Measurements from ENCODE around the gene CBR3.
A peak's percentile ranks its signal among the peaks of the same experiment; 100 is the strongest.

The CBR3 gene

DNA sequence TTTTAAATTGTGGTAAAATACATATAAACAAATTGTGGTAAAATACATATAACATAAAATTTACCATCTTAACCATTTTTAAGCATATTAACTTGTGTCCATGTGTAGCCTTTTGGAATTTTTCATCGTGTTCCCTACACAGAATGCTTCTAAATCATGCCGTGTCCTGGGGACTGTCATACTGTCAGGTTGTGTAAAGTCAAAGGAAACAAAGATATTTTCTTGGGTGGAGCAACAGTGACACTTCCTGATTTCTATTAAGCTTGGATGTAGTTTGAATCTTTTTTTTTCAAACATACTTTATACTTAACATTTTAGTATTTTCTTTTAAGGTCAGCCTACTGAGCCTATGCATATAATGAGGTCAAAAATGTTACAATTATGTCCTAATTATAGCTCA is 54.1 kb downstream of the CBR3 start:
- no peak overlapping the region for H3K4me2 ChIP-seq (ENCODE audit: low read length)
- TF ChIP-seq, protein P1, sequence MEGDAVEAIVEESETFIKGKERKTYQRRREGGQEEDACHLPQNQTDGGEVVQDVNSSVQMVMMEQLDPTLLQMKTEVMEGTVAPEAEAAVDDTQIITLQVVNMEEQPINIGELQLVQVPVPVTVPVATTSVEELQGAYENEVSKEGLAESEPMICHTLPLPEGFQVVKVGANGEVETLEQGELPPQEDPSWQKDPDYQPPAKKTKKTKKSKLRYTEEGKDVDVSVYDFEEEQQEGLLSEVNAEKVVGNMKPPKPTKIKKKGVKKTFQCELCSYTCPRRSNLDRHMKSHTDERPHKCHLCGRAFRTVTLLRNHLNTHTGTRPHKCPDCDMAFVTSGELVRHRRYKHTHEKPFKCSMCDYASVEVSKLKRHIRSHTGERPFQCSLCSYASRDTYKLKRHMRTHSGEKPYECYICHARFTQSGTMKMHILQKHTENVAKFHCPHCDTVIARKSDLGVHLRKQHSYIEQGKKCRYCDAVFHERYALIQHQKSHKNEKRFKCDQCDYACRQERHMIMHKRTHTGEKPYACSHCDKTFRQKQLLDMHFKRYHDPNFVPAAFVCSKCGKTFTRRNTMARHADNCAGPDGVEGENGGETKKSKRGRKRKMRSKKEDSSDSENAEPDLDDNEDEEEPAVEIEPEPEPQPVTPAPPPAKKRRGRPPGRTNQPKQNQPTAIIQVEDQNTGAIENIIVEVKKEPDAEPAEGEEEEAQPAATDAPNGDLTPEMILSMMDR (IDR thresholded peaks at IDR 0.05) = no peak
- H3K4me1 ChIP-seq = peaks cover 22% of the 10 kb centered on the region
- peaks cover 2% of the 10 kb centered on the region for H3K79me2 ChIP-seq
- H3K9me3 ChIP-seq (ENCODE audit: control insufficient read depth, low read length) = no peaks in the 10 kb centered on the region
- H2AFZ ChIP-seq = no peak overlapping the region
- peak overlapping the region; percentile 68 for H3K27ac ChIP-seq
- no peak overlapping the region for H3K4me3 ChIP-seq (ENCODE audit: low read depth, low read length)
- no peaks in the 10 kb centered on the region for H3K36me3 ChIP-seq (ENCODE audit: control insufficient read depth, insufficient read depth, low read length)
- no peak overlapping the region for H3K9ac ChIP-seq
- H3K27me3 ChIP-seq (ENCODE audit: control insufficient read depth, insufficient read depth, low read length) = no peaks in the 10 kb centered on the region

DNA sequence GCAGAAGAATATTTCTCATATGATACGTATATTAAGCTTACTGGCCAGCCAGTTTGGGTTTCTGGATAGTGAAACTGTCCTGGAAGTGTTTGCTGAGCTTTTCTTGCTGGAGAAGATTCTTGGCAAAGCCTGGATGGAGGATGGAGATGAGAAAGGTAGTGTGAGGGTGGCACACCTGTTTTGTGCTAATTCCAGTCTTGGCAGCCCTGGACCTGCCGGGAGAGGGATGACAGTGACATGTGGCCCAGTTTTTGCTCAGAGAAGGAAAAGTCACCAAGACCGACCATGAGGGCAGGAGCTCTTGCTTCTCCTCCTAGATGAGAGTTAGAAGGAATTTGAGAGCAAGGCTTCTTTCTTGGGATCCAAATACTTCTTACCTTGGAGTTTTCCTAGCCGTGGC is 55.9 kb downstream of the CBR3 start:
- Histone ChIP-seq H3K79me2 (peaks cover 2% of the 10 kb centered on the region), H3K4me1 (peaks cover 22% of the 10 kb centered on the region), H3K4me2 (ENCODE audit: low read length) (no peak overlapping the region), H3K4me3 (ENCODE audit: low read depth, low read length) (no peak overlapping the region), H3K9me3 (ENCODE audit: control insufficient read depth, low read length) (no peaks in the 10 kb centered on the region), H3K9ac (no peak overlapping the region), H2AFZ (no peak overlapping the region), H3K27me3 (ENCODE audit: control insufficient read depth, insufficient read depth, low read length) (no peaks in the 10 kb centered on the region), H3K36me3 (ENCODE audit: control insufficient read depth, insufficient read depth, low read length) (no peaks in the 10 kb centered on the region), H3K27ac (no peak overlapping the region)
- TF ChIP-seq, protein P1 (IDR thresholded peaks at IDR 0.05) = no peak

DNA sequence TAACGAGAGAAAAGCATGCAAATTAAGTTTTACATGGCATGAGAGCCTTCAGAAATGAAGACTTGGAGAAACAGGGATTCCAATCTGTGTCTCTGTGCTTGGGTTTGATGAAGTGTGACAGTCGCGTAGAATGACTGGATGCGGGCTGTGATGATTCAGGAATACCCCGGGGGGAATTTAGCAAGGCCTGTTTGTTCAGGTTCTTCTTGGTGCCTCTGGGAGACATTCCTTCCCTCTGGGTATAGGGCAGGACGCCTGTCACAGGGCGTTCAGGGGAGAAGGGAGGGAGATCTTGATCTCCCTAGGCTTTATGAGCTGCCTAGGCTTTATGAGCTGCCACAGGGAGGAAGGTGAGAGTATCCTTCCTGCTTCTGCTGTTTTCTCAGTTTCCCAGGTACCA is 58.3 kb downstream of the CBR3 start:
- Histone ChIP-seq H3K27ac (peak overlapping the region; percentile 94), H3K4me2 (ENCODE audit: low read length) (peak overlapping the region; percentile 2), H3K27me3 (ENCODE audit: control insufficient read depth, insufficient read depth, low read length) (no peaks in the 10 kb centered on the region), H3K79me2 (peaks cover 2% of the 10 kb centered on the region), H3K9me3 (ENCODE audit: control insufficient read depth, low read length) (no peaks in the 10 kb centered on the region), H2AFZ (no peak overlapping the region), H3K4me3 (ENCODE audit: low read depth, low read length) (no peak overlapping the region), H3K36me3 (ENCODE audit: control insufficient read depth, insufficient read depth, low read length) (no peaks in the 10 kb centered on the region), H3K9ac (no peak overlapping the region), H3K4me1 (peaks cover 31% of the 10 kb centered on the region)
- TF ChIP-seq, protein P1 (IDR thresholded peaks at IDR 0.05) = no peak

DNA sequence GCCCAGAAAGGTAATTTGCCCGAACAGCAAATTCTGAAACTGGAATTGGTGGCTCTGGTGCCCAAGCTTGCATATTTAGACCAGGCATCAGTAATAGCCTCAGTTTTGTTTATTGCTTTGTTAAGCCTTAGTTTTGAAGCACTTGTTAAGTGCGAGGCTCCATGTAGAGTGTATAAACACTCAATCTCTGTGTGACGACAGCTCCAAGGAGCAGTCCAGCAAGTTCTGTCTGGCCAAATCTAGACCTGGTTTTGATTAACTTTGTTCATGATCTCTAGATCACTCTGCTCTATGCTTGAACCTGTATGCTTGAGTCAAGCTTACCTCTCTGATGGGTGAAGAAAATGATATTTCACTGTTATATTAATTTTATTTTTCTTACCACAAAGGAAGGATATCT is 59.1 kb downstream of the CBR3 start:
- Histone ChIP-seq H3K79me2 (peaks cover 2% of the 10 kb centered on the region), H3K4me1 (peaks cover 32% of the 10 kb centered on the region), H3K4me2 (ENCODE audit: low read length) (peak overlapping the region; percentile 2), H3K9me3 (ENCODE audit: control insufficient read depth, low read length) (no peaks in the 10 kb centered on the region), H3K36me3 (ENCODE audit: control insufficient read depth, insufficient read depth, low read length) (no peaks in the 10 kb centered on the region), H3K4me3 (ENCODE audit: low read depth, low read length) (no peak overlapping the region), H3K27ac (peak overlapping the region; percentile 94), H3K9ac (no peak overlapping the region), H3K27me3 (ENCODE audit: control insufficient read depth, insufficient read depth, low read length) (no peaks in the 10 kb centered on the region), H2AFZ (no peak overlapping the region)
- TF ChIP-seq, protein P1 (IDR thresholded peaks at IDR 0.05) = no peak

DNA sequence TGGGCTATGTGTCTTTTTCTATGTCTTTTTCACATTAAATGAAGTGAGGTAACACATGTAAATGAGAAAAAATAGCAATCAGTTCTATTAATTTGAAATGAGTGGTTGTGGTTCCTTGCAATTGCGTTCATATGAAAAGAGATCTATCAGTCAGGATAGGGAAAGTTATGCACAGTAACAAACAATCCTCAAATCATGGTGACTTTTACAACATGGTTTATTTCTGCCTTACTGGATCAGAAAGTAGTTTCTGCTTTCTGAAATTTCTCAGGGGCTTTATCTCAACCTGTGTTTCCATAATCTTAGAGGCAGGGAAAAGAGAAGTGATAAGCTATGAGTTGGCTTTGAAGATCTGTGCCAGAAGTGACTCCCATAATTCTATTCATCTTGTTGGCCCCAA is 60.7 kb downstream of the CBR3 start:
- Histone ChIP-seq H3K36me3 (ENCODE audit: control insufficient read depth, insufficient read depth, low read length) (no peaks in the 10 kb centered on the region), H3K4me3 (ENCODE audit: low read depth, low read length) (no peak overlapping the region), H3K79me2 (peaks cover 2% of the 10 kb centered on the region), H3K9ac (no peak overlapping the region), H3K27ac (peak overlapping the region; percentile 49), H3K27me3 (ENCODE audit: control insufficient read depth, insufficient read depth, low read length) (no peaks in the 10 kb centered on the region), H2AFZ (no peak overlapping the region), H3K4me2 (ENCODE audit: low read length) (no peak overlapping the region), H3K9me3 (ENCODE audit: control insufficient read depth, low read length) (no peaks in the 10 kb centered on the region), H3K4me1 (peaks cover 32% of the 10 kb centered on the region)
- TF ChIP-seq, protein P1 (IDR thresholded peaks at IDR 0.05) = no peak
